Mucosa of rectum (tissue), 2 donors: ENCODE results near the gene ECHDC3.

Experiments
- H3K27ac ChIP-seq, 2 donors: one replicate each; pipeline ENCODE4 v1.7.0; 2013; ENCODE audit warnings: inconsistent platforms in 2 of 2, low read depth in 2 of 2, low read length in 2 of 2
- H3K27me3 ChIP-seq, 2 donors: one replicate each; pipeline ENCODE4 v1.7.0; 2013; ENCODE audit warnings: low read length in 2 of 2; ENCODE audit not compliant: control insufficient read depth in 2 of 2, insufficient read depth in 2 of 2
- H3K36me3 ChIP-seq, 2 donors: one replicate each; pipeline ENCODE4 v1.7.0; 2013; ENCODE audit warnings: low read length in 2 of 2; ENCODE audit not compliant: control insufficient read depth in 2 of 2, insufficient read depth in 2 of 2
- H3K4me1 ChIP-seq, 2 donors: one replicate each; pipeline ENCODE4 v1.7.0; 2013; ENCODE audit warnings: low read length in 2 of 2, mild to moderate bottlenecking in 1 of 2; ENCODE audit not compliant: control insufficient read depth in 2 of 2, insufficient read depth in 2 of 2
- H3K4me3 ChIP-seq, 2 donors: one replicate each; pipeline ENCODE4 v1.7.0; 2013; ENCODE audit warnings: low read length in 2 of 2
- H3K9ac ChIP-seq, 2 donors: one replicate each; pipeline ENCODE4 v1.7.0; 2013; ENCODE audit warnings: low read length in 2 of 2, low read depth in 1 of 2, mild to moderate bottlenecking in 1 of 2
- H3K9me3 ChIP-seq, 2 donors: one replicate each; pipeline ENCODE4 v1.7.0; 2013; ENCODE audit warnings: low read length in 2 of 2; ENCODE audit not compliant: control insufficient read depth in 2 of 2
- donor health status: healthy.
- donor health status: Normal muscosa, but diverticular disease.

ECHDC3 gene

DNA sequence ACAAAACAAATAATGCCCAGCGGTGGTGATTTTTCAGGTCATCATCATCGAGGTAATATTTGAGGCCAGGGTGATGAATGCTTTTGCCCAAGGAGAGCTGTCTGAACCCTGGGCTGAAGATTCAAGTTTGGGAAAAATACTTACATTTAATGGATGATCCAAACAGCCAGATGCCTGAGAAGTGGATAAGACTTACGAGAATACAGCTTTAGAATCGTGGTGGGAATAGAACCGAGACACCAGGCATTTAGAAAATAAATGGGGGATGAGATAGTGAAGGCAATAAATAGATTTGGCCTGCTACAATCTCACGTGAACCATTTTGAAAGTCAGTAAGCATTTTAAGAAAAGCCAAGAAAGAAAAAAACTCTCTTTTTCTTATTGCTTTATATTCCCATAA, 68.8 kb downstream of the ECHDC3 start:
- no peaks in the 10 kb centered on the region for H3K4me1 ChIP-seq
- H3K9ac ChIP-seq: no peak overlapping the region
- no peaks in the 10 kb centered on the region for H3K9me3 ChIP-seq
- no peak overlapping the region for H3K4me3 ChIP-seq
- peaks cover 4 to 5% of the 10 kb centered on the region in 2 donors for H3K27me3 ChIP-seq
- H3K27ac ChIP-seq: no peak overlapping the region
- no peaks in the 10 kb centered on the region for H3K36me3 ChIP-seq

- Histone ChIP-seq H3K9ac (no peak overlapping the region), H3K27me3 (peaks cover under 1 to 3% of the 10 kb centered on the region in 2 donors), H3K27ac (no peak overlapping the region), H3K9me3 (no peaks in the 10 kb centered on the region), H3K36me3 (no peaks in the 10 kb centered on the region), H3K4me3 (no peak overlapping the region), H3K4me1 (no peaks in the 10 kb centered on the region)
Observed at GRCh38 chr10:11813177-11813576, 71.0 kb downstream of the ECHDC3 start.
